ENCODE results near the gene ANXA3. TPM values are rescaled to one million over a fixed set of nuclear protein-coding genes. Genes with fewer than 3 reads are reported as not detected.

The ANXA3 gene
- polyA plus RNA-seq, 3 donors = 0.31 to 0.64 (median 0.55) TPM

DNA sequence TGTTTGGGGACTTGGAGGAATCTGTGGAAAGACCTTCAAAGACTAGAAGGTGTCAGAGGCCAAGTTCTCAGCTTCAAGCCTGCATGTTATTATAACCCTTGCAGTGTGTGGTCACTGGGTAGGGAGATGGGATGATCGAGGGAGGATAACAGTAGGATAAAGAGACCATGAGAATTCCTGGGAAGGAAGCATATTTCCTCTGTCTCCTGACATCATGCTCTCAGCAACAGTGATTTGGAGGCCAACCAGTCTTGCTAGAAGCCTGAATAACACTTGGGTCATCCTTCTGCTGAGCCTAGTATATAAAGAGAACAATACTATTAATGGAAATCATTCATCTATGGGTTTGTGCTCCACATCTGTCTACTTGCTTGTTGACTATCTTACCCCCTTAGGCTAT lies 40.9 kb upstream of the ANXA3 start:
- Histone ChIP-seq H3K9me3 (replicated peaks in 1 of 2; ENCODE audit: control insufficient read depth in 1 of 2, insufficient read depth in 1 of 2, low read length in 2 of 2) (no peaks in the 10 kb centered on the region), H3K27me3 (ENCODE audit: control insufficient read depth in 2 of 2, insufficient read depth in 2 of 2, low read length in 2 of 2) (no peaks in the 10 kb centered on the region), H3K4me1 (ENCODE audit: control insufficient read depth in 1 of 2, insufficient read depth in 2 of 2, low read length in 2 of 2) (no peaks in the 10 kb centered on the region), H3K27ac (ENCODE audit: low read depth in 1 of 2, low read length in 2 of 2) (no peak overlapping the region), H2AFZ (ENCODE audit: insufficient read depth, low read depth, low read length, poor library complexity, severe bottlenecking) (no peak overlapping the region), H3K9ac (ENCODE audit: insufficient read depth, low read length, poor library complexity, severe bottlenecking) (no peak overlapping the region), H3K4me2 (replicated peaks; ENCODE audit: extremely low read depth, low read length, poor library complexity, severe bottlenecking) (no peak overlapping the region), H3K79me2 (ENCODE audit: insufficient read depth, low read length) (no peaks in the 10 kb centered on the region), H3K4me3 (replicated peaks in 1 of 3; ENCODE audit: low read depth in 2 of 3, low read length in 3 of 3) (no peak overlapping the region), H4K20me1 (ENCODE audit: insufficient read depth, low read length) (no peaks in the 10 kb centered on the region), H3K36me3 (replicated peaks in 1 of 2; ENCODE audit: control insufficient read depth in 1 of 2, insufficient read depth in 2 of 2, low read length in 2 of 2) (no peaks in the 10 kb centered on the region)
- Mint-ChIP-seq H3K9me3 (peaks cover 0 to 8% (median 5%) of the 10 kb centered on the region in 7 donors), H3K27ac (no peak overlapping the region), H3K4me3 (no peak overlapping the region), H3K36me3 (no peaks in the 10 kb centered on the region), H3K27me3 (ENCODE audit: low read depth in 3 of 3) (peaks cover 0 to 1% (median 0%) of the 10 kb centered on the region in 3 donors), H3K4me1 (no peaks in the 10 kb centered on the region)
- TF ChIP-seq, protein P1, sequence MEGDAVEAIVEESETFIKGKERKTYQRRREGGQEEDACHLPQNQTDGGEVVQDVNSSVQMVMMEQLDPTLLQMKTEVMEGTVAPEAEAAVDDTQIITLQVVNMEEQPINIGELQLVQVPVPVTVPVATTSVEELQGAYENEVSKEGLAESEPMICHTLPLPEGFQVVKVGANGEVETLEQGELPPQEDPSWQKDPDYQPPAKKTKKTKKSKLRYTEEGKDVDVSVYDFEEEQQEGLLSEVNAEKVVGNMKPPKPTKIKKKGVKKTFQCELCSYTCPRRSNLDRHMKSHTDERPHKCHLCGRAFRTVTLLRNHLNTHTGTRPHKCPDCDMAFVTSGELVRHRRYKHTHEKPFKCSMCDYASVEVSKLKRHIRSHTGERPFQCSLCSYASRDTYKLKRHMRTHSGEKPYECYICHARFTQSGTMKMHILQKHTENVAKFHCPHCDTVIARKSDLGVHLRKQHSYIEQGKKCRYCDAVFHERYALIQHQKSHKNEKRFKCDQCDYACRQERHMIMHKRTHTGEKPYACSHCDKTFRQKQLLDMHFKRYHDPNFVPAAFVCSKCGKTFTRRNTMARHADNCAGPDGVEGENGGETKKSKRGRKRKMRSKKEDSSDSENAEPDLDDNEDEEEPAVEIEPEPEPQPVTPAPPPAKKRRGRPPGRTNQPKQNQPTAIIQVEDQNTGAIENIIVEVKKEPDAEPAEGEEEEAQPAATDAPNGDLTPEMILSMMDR (IDR thresholded peaks at IDR 0.05) = no peak
- intact Hi-C loops (cut with micrococcal nuclease) = no loop called here
- DNase-seq = no peak
- no CpG with 5 or more reads among the region's 1 CpG for WGBS (ENCODE audit: insufficient coverage)

DNA sequence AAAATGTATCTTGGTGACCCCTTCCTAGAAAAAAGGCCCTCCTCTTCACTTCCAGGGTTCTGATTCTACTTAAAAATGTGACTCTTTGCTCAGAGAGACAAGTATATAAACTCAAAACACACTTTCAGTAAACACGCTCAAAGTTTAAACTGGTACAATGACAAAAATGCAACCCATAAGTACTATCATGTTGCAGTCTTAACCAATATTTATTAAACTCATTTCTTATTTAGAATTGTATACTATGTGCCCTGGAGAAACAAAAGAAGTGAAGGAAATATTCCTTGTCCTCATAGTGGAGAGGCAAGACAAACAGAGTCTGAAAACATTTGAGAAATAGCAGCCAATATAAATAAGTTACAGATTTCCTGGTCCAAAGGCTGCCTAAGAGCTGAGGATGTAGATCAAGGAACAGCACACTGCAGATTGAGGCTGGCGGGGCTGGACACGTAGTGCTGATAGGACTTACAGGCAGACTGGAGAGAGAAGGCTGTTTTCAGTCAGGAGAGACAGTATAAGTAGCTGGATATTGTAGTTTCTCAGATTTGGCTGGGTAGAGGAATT lies 39.1 kb upstream of the ANXA3 start:
- Mint-ChIP-seq H3K9me3 (no peaks in the 10 kb centered on the region), H3K36me3 (no peaks in the 10 kb centered on the region), H3K4me1 (no peaks in the 10 kb centered on the region), H3K27me3 (ENCODE audit: low read depth in 3 of 3) (no peaks in the 10 kb centered on the region), H3K27ac (no peak overlapping the region), H3K4me3 (no peak overlapping the region)
- H3K4me3 ChIP-seq (replicated peaks in 1 of 3; ENCODE audit: low read depth in 2 of 3, low read length in 3 of 3) = no peak overlapping the region
- no peaks in the 10 kb centered on the region for H3K79me2 ChIP-seq (ENCODE audit: insufficient read depth, low read length)
- H3K4me2 ChIP-seq (replicated peaks; ENCODE audit: extremely low read depth, low read length, poor library complexity, severe bottlenecking) = no peak overlapping the region
- H3K36me3 ChIP-seq (replicated peaks in 1 of 2; ENCODE audit: control insufficient read depth in 1 of 2, insufficient read depth in 2 of 2, low read length in 2 of 2) = no peaks in the 10 kb centered on the region
- intact Hi-C loops (cut with micrococcal nuclease) = no loop called here
- no peak overlapping the region for H3K9ac ChIP-seq (ENCODE audit: insufficient read depth, low read length, poor library complexity, severe bottlenecking)
- WGBS (ENCODE audit: insufficient coverage) = 100% methylated on average over 2 of the region's 3 CpGs
- H4K20me1 ChIP-seq (ENCODE audit: insufficient read depth, low read length) = no peaks in the 10 kb centered on the region
- H3K27ac ChIP-seq (ENCODE audit: low read depth in 1 of 2, low read length in 2 of 2) = no peak overlapping the region
- TF ChIP-seq, protein P1 (IDR thresholded peaks at IDR 0.05) = no peak
- H3K4me1 ChIP-seq (ENCODE audit: control insufficient read depth in 1 of 2, insufficient read depth in 2 of 2, low read length in 2 of 2) = no peaks in the 10 kb centered on the region
- H2AFZ ChIP-seq (ENCODE audit: insufficient read depth, low read depth, low read length, poor library complexity, severe bottlenecking) = no peak overlapping the region
- DNase-seq = no peak
- H3K9me3 ChIP-seq (replicated peaks in 1 of 2; ENCODE audit: control insufficient read depth in 1 of 2, insufficient read depth in 1 of 2, low read length in 2 of 2) = no peaks in the 10 kb centered on the region
- H3K27me3 ChIP-seq (ENCODE audit: control insufficient read depth in 2 of 2, insufficient read depth in 2 of 2, low read length in 2 of 2) = no peaks in the 10 kb centered on the region
